Activated CD8-positive, alpha-beta memory T cell treated with anti-CD3 and anti-CD28 coated beads for 4 hours (primary cell): ENCODE measurements around the gene SURF4.

Source experiments
- DNase-seq, 2 donors: peaks; one replicate each; pipeline ENCODE4 v3.0.0-alpha.2; 2020; ENCODE audit warnings: low read depth in 2 of 2

The SURF4 gene

DNA sequence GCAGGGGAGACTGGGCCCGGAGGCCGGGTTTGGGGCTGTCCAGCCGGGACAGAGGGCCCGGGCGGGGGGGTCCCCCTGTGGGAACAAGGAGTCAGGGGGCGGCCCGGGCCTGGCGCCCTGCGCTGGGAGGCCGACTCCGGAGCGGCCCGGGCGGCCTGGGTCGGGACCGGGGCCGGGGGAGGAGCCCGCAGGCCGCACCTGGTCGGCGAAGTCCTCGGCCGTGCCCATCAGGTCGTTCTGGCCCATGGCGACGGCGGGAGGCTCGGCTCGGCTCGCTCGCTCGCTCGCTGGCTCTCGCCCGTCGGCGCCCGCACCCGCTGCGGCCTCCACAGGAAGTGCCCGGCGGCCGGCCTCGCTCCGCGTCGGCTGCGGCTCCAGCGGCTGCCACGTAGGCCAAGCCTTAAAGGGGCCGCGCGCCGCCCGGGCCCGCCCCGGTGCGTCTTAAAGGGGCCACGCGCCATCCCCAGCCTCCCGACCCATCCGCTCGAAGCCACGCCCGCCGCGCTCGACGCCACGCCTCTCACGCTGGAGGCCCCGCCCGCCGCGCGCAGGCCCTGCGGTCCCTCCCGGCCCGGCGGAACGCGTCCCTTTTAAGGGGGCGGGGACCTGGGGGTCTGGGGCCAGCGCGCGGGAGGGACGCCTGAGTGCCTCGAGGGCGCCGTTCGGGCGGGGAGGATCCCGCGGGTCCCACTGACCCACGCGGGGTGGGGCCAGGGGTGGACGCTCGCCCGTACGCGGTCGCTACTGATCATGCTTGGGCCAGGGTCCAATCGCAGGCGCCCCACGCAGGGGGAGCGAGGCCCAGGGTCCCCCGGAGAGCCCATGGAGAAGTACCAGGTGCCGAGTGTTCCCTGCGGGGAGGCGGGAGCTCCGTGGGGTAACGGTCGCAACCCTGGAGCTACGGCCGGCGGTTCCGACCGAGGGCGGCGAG, at the start of gene SURF4, which contains the start of gene STKLD1:
TSS of gene SURF4 (minus strand) at position 337 of the 931 bp plus-strand sequence. CDS start at position 246, 91 bp downstream.
TSS of gene STKLD1 (plus strand) at position 643 of the 931 bp plus-strand sequence. CDS start at position 751, 108 bp downstream.
- DNase-seq, result peak; percentile 88 to 90

GRCh38 chr9:133425049-133425632, 49.3 kb upstream of the SURF4 start:
- no peak for DNase-seq

DNA sequence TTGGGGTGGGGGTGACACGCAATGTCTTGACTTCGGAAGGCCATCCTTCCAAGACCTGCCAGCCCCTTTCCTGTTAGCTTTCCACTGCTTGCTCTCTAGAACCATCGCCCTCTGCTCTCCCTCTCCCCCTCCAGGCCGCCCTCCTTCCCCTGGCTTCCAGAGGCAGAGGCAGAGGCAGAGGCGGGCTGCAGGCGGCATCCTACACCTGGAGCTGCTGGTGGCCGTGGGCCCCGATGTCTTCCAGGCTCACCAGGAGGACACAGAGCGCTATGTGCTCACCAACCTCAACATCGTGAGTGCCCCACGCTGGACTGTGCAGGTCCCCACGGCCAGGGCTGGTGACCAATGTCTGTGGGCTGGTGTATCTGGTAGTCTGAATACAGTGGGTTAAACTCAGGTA, 48.3 kb upstream of the SURF4 start:
- DNase-seq, result no peak

GRCh38 chr9:133423216-133423615, 47.4 kb upstream of the SURF4 start:
- DNase-seq, result no peak

DNA sequence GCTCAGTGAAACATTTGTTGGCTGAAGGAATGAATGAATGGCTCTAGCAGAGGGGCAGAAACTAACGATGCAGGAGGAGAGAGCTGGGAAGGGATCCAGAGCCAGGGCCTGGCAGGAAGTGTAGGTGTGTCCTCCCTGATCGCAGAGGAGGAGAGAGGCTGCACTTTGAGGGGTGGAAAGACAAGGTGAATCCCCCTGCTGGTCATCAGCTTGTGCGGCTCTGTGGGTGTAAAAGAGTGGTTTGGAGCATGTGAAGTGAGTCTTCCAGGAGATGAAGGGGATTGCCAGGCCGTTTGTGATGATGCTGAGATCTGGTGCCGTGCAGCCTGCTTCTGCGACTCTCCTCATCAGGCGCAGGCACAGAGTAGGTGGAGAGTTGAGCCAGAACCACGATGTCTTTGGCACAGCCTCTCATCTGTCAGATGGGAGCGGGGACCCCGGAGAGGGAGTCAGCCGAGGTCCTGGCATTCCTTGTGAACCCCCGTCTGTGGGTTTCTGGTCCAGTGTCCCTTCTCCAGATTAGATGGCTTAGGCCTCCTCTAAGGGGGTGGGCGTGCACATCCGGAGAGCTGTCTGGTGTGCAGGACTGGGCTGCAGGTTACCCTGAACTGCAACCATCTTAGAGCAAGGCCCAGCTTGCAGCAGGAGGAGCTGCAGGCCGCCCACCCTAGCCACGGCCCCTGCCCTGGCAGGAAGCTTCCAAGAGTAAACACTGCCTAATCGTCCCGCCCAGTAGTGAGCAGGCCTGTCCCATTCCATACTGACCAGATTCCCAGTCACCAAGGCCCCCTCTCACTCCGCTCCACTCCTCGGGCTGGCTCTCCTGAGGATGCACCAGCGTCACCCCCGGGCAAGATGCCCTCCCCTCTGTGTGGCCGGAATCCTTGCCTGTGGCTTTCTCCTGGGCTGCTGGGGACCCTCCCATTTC, 46.0 kb upstream of the SURF4 start, which contains the start of gene ADAMTS13:
TSS of gene ADAMTS13 (plus strand) at position 753 of the 928 bp plus-strand sequence. CDS start at position 830, 77 bp downstream.
- DNase-seq, result no peak

- no peak for DNase-seq
Measured at GRCh38 chr9:133420392-133420827, 44.5 kb upstream of the SURF4 start.

- DNase-seq, result no peak
Measured at GRCh38 chr9:133419005-133419404, 43.1 kb upstream of the SURF4 start.

DNA sequence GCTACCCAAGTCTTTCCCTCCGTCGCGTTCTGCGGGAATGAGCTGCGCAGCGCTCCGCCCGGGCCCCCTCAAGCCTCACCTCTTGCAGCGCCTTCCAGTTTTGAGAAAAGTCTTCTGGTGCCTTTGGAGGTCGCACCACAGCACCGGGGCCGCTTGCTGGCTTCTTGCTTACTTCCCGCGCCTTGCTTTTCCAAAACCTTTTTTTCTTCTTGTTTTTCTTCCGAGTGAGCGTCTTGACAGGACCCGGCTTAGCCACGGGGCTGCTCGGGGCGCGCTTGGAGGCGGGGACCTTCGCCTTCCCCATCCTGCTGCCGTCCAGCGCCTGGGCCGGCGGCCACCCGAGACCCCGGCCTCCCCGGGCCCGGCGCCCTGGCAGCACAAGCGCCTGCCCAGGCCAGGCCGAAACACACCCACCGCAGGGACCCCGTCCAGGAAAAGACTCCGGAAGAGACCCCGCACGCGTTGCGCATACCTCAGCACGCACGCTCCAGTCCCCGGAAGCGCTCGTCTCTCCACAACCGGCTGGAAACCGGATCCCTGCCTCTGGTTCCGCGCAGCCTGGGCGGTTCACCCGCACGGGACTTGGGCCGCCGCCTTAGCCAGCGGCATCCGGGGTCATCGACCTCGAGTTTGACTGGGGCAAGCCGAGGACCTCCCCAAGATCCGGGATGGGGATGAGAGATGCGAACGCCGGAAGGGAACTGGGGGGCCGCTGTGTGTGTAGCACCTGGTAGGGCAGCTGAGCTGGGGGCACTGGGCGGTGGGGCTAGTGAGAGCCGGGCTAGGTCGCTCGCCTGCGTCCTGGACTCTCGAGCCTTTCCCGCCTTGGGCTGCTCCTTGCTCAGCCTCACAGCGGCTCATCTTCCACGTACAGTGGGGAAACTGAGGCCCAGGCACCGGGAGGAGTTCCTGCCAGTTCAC, 41.9 kb upstream of the SURF4 start, which contains the start of gene REXO4:
TSS of gene REXO4 (minus strand) at position 470 of the 921 bp plus-strand sequence. CDS start at position 304, 166 bp downstream.
- DNase-seq, result peak; percentile 66 to 70

GRCh38 chr9:133415170-133415569, 39.3 kb upstream of the SURF4 start:
- DNase-seq, result no peak

GRCh38 chr9:133408042-133408441, 32.2 kb upstream of the SURF4 start:
- no peak for DNase-seq

GRCh38 chr9:133406480-133407307, 30.8 kb upstream of the SURF4 start:
- peak; percentile 64 to 67 for DNase-seq

GRCh38 chr9:133405508-133406438, 29.9 kb upstream of the SURF4 start:
- no peak for DNase-seq

- DNase-seq, result no peak
Measured at GRCh38 chr9:133404454-133405002, 28.7 kb upstream of the SURF4 start.

- DNase-seq, result peak; percentile 11 to 25
Measured at GRCh38 chr9:133403766-133404453, 28.1 kb upstream of the SURF4 start.

GRCh38 chr9:133402689-133403088, 26.8 kb upstream of the SURF4 start:
- no peak for DNase-seq

DNA sequence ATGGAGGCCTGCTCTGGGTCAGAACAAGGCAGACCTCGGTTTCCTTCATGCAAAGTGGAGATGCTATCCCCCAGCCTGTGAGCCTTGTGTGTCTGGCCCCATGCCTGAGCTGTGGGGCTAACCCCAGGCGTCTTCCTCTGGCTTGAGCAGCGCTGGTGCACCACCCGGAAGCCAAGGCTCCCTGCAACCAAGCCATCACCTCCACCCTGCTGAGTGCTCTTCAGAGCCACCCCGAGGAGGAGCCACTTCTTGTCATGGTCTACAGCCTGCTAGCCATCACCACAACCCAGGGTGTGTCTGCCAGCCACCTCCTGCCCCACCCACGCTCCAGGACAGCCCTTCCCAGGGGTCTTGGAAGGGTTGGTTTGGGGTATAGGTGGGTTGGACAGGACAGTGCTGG, 25.7 kb upstream of the SURF4 start:
- no peak for DNase-seq

GRCh38 chr9:133400292-133400691, 24.4 kb upstream of the SURF4 start:
- no peak for DNase-seq
